ENCODE measurements around the gene CLEC6A. TPM values are rescaled to one million over a fixed set of nuclear protein-coding genes. Genes with fewer than 3 reads are reported as not detected.

Gene CLEC6A
- total and polyA plus RNA-seq, 2 of the 8 experiments (the other 6 are each of a cell fraction or from before 2014, with no cell fraction given) = not detected

DNA sequence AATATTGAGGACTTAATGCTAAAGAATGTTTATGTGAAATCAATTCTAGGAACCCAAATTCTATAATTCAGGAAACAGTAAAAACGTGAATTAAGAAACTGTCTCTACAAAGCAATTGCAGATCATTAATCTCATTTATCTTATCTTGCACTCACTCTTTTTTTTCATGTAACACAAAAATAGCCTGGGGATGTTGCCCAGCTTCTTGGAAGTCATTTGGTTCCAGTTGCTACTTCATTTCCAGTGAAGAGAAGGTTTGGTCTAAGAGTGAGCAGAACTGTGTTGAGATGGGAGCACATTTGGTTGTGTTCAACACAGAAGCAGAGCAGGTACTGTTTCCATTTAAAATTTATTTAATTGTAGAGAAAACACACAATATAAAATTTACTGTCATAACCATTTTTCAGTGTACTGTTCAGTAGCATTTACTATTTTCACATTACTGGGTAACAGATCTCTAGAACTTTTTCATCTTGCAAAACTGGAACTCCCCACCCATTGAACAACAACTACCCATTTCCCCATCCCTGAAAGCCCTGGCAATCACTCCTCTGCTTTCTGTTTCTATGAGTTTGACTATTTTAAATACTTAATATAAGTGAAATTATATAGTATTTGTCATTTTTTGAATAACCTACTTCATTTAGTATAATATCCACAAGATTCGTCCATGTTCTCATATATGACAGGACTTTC lies 9.7 kb downstream of the CLEC6A start:
- no peak for DNase-seq (ENCODE audit: low read depth in 1 of 2, low spot score in 2 of 2)
- Histone ChIP-seq H3K18ac (ENCODE audit: extremely low read depth, low read length) (no peak overlapping the region), H2BK12ac (ENCODE audit: low read depth, low read length) (no peak overlapping the region), H2AFZ (ENCODE audit: low read length) (no peak overlapping the region), H3K36me3 (ENCODE audit: control insufficient read depth in 2 of 4, insufficient read depth in 4 of 4, low read length in 3 of 4) (no peaks in the 10 kb centered on the region), H3K9me3 (ENCODE audit: insufficient read depth in 2 of 2, low read depth in 1 of 2, low read length in 1 of 2) (no peaks in the 10 kb centered on the region), H3K4me3 (ENCODE audit: extremely low read depth in 1 of 4, insufficient read depth in 2 of 4, low read depth in 3 of 4, low read length in 4 of 4) (no peak overlapping the region), H3K27me3 (replicated peaks in 1 of 4; ENCODE audit: control insufficient read depth in 3 of 4, extremely low read depth in 1 of 4, insufficient read depth in 3 of 4, low read length in 3 of 4) (no peaks in the 10 kb centered on the region), H3K79me2 (ENCODE audit: control insufficient read depth in 1 of 2, insufficient read depth in 2 of 2, low read length in 2 of 2) (no peaks in the 10 kb centered on the region), H3K23ac (ENCODE audit: insufficient read length) (no peak overlapping the region), H3K4ac (replicated peaks; ENCODE audit: insufficient read length, low read depth, low read length) (no peak overlapping the region), H4K91ac (replicated peaks; ENCODE audit: insufficient read length, low read length) (no peak overlapping the region), H3K4me2 (ENCODE audit: insufficient read depth in 1 of 2, low read depth in 2 of 2, low read length in 2 of 2) (no peak overlapping the region), H3K56ac (replicated peaks; ENCODE audit: insufficient read length, low read depth, low read length) (no peak overlapping the region), H2BK5ac (ENCODE audit: low read depth, low read length) (no peak overlapping the region), H2BK20ac (ENCODE audit: low read length) (no peak overlapping the region), H2BK15ac (ENCODE audit: low read length) (no peak overlapping the region), H2BK120ac (replicated peaks; ENCODE audit: low read depth, low read length) (no peak overlapping the region), H2AK5ac (ENCODE audit: low read depth, low read length) (no peak overlapping the region), H3K9ac (replicated peaks in 1 of 4; ENCODE audit: extremely low read depth in 1 of 4, low read depth in 3 of 4, low read length in 3 of 4) (no peak overlapping the region), H3K27ac (ENCODE audit: low read depth, low read length) (no peak overlapping the region), H4K5ac (ENCODE audit: insufficient read length, low read depth, low read length) (no peak overlapping the region), H3K79me1 (ENCODE audit: low read depth, low read length) (no peaks in the 10 kb centered on the region), H4K20me1 (replicated peaks in 1 of 2; ENCODE audit: control insufficient read depth in 1 of 2, insufficient read depth in 2 of 2, low read length in 2 of 2) (no peaks in the 10 kb centered on the region), H3K4me1 (replicated peaks in 1 of 4; ENCODE audit: control insufficient read depth in 3 of 4, insufficient read depth in 4 of 4, low read length in 3 of 4) (peaks cover 0 to 6% (median 1%) of the 10 kb centered on the region in 4 experiments; a peak in 1 of 7 replicates), H4K8ac (ENCODE audit: extremely low read depth, insufficient read depth, low read length) (no peak overlapping the region), H3K23me2 (ENCODE audit: low read depth, low read length) (no peaks in the 10 kb centered on the region), H3K14ac (ENCODE audit: insufficient read length) (no peak overlapping the region)
- no peak for FAIRE-seq
- ChIA-PET CTCF (ENCODE audit: partially characterized antibody) (no interaction called here), POLR2A (ENCODE audit: partially characterized antibody) (no interaction called here)
- WGBS, 2 experiments (ENCODE audit: extremely low coverage in 1 of 2, insufficient coverage in 1 of 2, insufficient read length in 1 of 2, insufficient replicate concordance in 2 of 2, low coverage in 1 of 2, low lambda C conversion rate in 2 of 2, missing lambda C conversion rate in 1 of 2) = 2% methylated on average over 2 of the region's 2 CpGs; no CpG with 5 or more reads in 1 of the 2 experiments
- TF ChIP-seq NRF1 (IDR thresholded peaks at IDR 0.05; ENCODE audit: low read depth, low read length) = no peak
- no peak for TF ChIP-seq GTF2F1 (IDR thresholded peaks at IDR 0.05; ENCODE audit: borderline replicate concordance, low read depth, low read length)
- no peak for TF ChIP-seq ZNF274 (IDR thresholded peaks at IDR 0.05; ENCODE audit: borderline replicate concordance, extremely low read depth, low read length)
- no peak for TF ChIP-seq HDAC2 (IDR thresholded peaks at IDR 0.05; ENCODE audit: borderline replicate concordance in 1 of 2, low read depth in 2 of 2, low read length in 2 of 2)

Measured in H1 (cell line).